NCI-H748 (cell line): ENCODE results near the gene USF2.

ENCODE experiments used
- DNase-seq: peaks from one replicate; lab custom pipeline; 2025; ENCODE audit not compliant: unreplicated experiment; lab: John Stamatoyannopoulos, UW

The USF2 gene

DNA sequence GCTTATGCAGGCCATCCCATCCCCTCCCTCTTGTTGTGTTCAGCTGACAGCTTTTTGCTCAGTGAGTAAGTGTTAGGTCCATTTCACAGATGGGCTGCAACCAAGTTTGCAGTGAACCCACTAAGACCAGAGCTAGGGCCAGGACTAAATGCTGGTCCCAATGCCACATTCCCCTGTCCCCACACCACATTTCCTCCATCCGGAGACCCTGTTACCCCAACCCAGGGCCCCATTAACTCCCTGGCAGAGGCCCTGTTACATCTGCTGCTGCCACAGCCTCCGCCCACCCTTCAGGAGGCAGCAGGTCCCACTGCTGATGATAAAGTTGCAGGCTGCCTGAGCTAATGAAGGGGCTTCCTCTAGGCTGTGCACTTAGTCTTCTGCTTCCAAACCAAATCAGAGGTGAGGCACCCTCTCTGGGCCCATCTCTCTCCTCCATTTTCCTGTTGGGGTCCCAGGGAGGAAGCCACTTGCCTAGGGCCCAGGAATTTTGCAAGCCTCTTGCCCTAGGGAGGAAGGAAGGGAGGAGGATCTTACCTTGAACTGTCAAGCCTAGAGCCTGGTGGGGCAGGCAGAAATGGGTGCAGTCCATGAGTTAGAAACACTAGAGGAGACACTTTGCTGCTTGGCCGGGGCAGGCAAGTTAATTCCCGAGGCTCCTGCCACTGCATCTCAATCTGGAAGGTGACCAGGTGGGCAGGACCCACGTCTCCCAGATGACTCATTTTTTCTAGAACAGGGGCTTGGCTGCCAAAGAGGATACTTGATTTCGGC, 3.4 kb upstream of the USF2 start:
- no peak for DNase-seq

GRCh38 chr19:35265900-35266519, 2.8 kb upstream of the USF2 start:
- no peak for DNase-seq

GRCh38 chr19:35266520-35267352, 2.0 kb upstream of the USF2 start:
- no peak for DNase-seq

DNA sequence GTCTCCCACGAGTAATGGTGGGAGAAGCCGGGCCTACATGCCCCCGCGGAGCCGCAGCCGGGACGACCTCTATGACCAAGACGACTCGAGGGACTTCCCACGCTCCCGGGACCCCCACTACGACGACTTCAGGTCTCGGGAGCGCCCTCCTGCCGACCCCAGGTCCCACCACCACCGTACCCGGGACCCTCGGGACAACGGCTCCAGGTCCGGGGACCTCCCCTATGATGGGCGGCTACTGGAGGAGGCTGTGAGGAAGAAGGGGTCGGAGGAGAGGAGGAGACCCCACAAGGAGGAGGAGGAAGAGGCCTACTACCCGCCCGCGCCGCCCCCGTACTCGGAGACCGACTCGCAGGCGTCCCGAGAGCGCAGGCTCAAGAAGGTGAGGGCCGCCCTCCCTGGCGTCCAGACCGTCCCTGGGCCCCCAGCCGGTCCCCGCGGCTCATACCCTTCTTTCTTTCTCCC, 1.4 kb upstream of the USF2 start:
- peak; percentile 51 for DNase-seq

DNA sequence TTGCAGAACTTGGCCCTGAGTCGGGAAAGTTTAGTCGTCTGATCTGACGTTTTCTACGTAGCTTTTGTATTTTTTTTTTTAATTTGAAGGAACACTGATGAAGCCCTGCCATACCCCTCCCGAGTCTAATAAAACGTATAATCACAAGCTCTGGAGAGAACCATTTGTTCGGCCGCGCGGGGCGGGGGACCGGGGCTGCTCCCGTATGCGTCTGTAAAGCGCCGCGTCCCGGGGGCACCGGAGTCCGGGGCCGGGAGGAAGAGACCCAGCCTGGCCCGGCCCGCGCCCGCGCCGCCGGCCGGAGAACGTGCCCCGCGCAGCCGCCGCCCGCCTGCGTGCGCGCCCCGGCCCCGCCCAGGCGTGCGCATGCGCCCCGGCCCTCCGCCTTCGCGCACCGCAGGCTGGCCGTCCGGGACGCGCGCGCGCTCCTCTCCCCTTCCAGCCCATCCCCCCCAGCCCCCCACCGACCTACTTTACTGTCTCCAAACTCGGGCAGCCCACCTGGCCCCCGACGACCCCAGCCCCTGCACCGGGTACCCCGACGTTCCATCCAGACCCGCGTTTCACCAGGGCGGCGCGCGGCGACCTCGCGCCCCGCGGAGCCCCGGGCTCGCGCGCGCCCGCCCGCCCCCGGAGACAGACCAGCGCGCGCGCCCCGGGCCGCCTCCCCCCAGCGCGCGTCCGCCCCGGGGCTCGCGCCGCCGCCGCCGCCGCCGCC, 785 bp upstream of the USF2 start:
- DNase-seq = peak; percentile 82

DNA sequence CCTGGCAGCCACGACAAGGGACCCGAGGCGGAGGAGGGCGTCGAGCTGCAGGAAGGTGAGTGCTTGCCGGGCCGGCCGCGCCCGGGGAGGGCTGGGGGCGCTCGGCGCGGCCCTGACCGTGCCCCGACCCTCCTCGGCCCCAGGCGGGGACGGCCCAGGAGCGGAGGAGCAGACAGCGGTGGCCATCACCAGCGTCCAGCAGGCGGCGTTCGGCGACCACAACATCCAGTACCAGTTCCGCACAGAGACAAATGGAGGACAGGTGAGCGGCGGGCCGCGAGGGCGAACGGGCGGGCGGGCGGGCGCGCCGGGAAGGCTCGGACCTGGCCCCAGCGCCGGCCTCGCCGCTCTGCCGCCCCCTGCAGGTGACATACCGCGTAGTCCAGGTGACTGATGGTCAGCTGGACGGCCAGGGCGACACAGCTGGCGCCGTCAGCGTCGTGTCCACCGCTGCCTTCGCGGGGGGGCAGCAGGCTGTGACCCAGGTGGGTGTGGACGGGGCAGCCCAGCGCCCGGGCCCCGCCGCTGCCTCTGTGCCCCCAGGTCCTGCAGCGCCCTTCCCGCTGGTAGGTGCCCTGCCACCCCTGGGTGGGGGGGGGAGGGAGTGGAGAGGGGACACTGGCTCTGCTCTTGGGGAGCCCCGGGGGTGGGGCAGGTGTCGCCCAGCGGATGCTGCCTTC, 816 bp downstream of the USF2 start:
- DNase-seq = peak; percentile 92

DNA sequence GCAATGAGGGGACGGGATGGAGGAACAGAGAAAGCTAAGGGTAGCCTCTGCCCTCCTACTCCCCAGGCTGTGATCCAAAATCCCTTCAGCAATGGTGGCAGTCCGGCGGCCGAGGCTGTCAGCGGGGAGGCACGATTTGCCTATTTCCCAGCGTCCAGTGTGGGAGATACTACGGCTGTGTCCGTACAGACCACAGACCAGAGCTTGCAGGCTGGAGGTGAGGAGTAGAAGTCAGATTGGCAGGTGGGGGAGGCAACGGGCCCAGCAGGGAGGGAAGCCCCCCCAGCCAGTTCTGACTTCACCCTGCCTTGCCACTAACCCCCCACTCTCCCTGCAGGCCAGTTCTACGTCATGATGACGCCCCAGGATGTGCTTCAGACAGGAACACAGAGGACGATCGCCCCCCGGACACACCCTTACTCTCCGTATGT, 1.6 kb downstream of the USF2 start:
- no peak for DNase-seq

DNA sequence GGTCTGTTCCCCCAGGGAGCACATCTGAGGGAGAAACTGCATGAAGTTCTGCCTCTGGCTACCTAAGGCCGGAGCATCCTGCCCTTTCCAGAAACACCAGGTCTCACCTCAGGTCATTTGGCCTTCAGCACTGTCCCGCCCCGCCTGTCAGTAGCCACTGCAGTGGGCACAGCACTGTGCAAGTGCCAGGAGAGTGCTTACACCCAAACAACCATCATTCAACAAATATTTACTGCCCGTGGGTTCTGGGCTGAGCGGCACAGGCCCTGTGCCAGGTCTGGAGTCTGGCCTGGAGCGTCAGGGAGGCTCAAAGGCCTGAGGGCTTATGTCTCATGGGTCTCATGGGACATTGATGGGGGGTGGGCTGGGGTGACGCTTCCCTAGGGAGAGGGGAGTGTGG, 2.8 kb downstream of the USF2 start:
- DNase-seq = no peak

DNA sequence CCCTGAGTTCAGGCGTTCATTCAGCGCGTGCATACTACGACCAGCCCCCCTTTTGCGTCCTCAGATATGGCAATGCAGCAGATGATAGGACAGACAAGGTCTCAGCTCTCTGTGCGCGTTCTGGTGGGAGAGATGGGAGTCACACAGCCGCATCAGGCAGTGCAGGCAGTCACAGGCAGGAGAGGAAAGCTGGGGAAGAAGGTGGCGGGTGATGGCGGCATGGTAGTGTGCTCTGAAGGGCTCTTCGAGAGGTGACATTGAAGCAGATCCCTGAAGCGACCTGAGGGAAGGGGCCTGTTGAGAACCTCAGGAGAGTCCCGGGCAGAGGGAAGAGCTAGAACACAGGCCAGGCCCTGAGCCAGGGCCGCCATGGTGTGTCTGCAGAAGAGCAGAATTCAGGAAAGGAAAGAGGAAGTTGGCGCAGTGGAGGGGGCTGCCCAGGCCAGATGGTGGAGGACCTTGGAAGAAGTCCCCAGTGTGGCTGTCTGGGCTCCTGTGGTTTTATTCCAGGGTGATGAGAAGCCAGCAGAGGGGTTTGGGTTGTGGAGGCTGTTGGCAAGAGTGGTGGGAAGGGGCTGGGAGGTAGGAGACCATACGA, 3.5 kb downstream of the USF2 start:
- no peak for DNase-seq

DNA sequence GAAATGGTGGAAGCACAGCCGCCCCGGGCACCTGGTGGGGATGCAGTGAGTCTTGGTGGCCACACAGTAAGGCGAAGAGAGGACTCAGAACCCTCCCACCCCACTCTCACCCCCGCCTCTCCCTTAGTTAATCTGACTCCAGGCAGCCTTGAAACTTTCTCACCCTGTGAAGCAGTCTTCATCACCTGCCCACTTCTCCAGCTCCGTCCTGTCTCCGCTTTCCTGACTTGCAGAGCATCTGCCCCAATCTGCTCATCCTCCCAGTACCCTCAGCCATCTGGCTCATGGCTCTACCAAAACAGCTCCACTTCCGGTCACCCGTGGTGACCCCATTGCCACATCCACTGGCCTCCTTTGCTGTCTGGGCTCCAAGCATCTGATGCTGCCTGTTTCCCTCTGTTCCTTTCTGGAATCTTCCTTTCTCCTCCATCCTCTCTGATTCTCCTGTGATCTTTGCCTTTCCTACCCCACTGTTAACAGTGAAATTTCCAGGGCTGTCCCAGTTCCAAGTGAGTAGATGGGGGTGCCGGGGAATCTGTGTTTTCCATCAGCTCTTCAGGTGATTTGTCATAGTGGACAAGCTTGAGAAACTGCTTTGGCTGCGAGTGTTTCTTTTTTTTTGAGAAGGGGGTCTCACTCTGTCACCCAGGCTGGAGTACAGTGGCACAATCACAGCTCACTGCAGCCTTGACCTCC, 4.3 kb downstream of the USF2 start:
- no peak for DNase-seq

- no peak for DNase-seq
These were observed 5.0 kb downstream of the USF2 start for GRCh38 chr19:35273686-35274259.

DNA sequence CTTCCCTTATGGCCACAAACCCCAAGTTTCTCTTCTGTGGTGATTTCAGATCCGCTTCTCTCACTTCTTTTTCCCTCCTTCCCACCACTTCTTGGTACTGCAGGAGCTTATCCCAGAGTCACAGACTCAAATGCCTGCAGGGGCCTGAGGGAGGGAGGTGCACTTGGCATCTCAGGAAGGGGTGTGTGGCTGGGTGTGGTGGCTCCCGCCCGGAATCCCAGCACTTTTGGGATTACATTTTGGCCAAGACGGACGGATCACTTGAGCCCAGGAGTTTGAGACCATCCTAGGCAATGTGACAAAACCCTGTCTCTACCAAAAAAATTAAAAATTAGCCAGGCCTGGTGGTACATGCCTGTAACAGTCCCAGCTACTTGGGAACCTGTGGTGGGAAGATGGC, 5.6 kb downstream of the USF2 start:
- no peak for DNase-seq

- no peak for DNase-seq
These were observed 8.0 kb downstream of the USF2 start for GRCh38 chr19:35276706-35277281.

DNA sequence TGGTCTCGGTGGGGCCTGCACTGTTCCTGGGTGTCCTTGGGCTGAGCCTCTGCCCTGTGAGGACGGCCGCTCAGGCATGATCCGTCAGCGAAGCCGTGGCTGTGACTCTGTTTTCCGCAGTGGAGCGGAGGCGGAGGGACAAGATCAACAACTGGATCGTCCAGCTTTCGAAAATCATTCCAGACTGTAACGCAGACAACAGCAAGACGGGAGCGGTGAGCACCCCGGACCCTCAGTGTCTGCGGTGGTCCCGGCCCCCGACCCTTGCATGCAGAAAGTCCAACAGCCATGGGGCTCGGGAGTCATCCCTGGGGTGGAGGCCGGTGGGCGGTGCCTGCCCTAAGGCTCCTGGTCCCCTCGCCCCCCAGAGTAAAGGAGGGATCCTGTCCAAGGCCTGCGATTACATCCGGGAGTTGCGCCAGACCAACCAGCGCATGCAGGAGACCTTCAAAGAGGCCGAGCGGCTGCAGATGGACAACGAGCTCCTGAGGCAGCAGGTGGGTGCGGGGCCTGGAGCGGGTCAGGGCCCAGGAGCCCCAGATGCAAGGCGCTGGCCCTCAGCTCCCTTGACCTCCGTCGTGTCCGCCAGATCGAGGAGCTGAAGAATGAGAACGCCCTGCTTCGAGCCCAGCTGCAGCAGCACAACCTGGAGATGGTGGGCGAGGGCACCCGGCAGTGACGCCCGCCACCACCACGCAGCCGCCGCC, 10.0 kb downstream of the USF2 start:
- no peak for DNase-seq

DNA sequence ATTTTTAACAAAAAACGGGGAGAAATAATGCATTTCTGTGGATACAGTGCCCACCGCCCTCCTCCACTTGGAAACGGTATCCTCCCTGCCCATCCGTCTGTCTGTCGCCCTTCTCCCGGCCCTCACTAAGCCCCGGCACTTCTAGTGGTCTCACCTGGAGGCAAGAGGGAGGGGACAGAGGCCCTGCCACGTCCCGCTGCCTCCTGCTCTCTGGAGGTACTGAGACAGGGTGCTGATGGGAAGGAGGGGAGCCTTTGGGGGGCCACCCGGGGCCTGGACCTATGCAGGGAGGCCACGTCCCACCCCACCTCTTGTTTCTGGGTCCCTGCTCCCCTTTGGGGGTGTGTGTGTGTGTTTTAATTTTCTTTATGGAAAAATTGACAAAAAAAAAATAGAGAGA, 10.6 kb downstream of the USF2 start:
- no peak for DNase-seq

GRCh38 chr19:35279985-35280821, 11.4 kb downstream of the USF2 start:
- no peak for DNase-seq

GRCh38 chr19:35281303-35281702, 12.5 kb downstream of the USF2 start:
- DNase-seq = no peak
